ENCODE data around the gene ALDH1B1. TPM values are rescaled to one million over a fixed set of nuclear protein-coding genes. Genes with fewer than 3 reads are reported as not detected.

The ALDH1B1 gene
- total RNA-seq, 4 donors from 2014 or later, result 253 to 364 (median 272) TPM

- TF ChIP-seq POLR2A (IDR thresholded peaks at IDR 0.05; ENCODE audit: low read depth), result no peak
- no peak for TF ChIP-seq CTCF (IDR thresholded peaks at IDR 0.05)
- TF ChIP-seq POLR2AphosphoS5 (IDR thresholded peaks at IDR 0.05), result no peak
- peak overlapping the region; percentile 89 to 96 (median 90) for H3K27ac ChIP-seq (replicated peaks in 1 of 4)
- H3K4me3 ChIP-seq, result peak overlapping the region; percentile 66 to 88 (median 78)
- peaks cover 9 to 90% (median 83%) of the 10 kb centered on the region in 4 donors for H3K4me1 ChIP-seq
- H3K36me3 ChIP-seq, result peaks cover 8 to 13% (median 12%) of the 10 kb centered on the region in 4 donors
- DNase-seq (ENCODE audit: extremely low spot score), result no peak
- 76% methylated on average over 11 of the region's 18 CpGs for WGBS
- intact Hi-C loops (cut with DNase I), result no loop called here
- no peaks in the 10 kb centered on the region for H3K9me3 ChIP-seq
- no peaks in the 10 kb centered on the region for H3K27me3 ChIP-seq
Observed at GRCh38 chr9:38391278-38392118, 1.0 kb upstream of the ALDH1B1 start.

GRCh38 chr9:38393128-38393796 is 760 bp downstream of the ALDH1B1 start:
- Histone ChIP-seq H3K27ac (replicated peaks in 1 of 4) (peak overlapping the region; percentile 89 to 96 (median 90)), H3K27me3 (no peaks in the 10 kb centered on the region), H3K4me3 (peak overlapping the region; percentile 66 to 88 (median 78)), H3K4me1 (peaks cover 9 to 91% (median 89%) of the 10 kb centered on the region in 4 donors), H3K9me3 (no peaks in the 10 kb centered on the region), H3K36me3 (peaks cover 18 to 31% (median 23%) of the 10 kb centered on the region in 4 donors)
- 6% methylated on average over 8 of the region's 9 CpGs for WGBS
- no peak for DNase-seq (ENCODE audit: extremely low spot score)
- TF ChIP-seq EP300 (IDR thresholded peaks at IDR 0.05), result no peak
- no peak for TF ChIP-seq POLR2AphosphoS5 (IDR thresholded peaks at IDR 0.05)
- TF ChIP-seq POLR2A (IDR thresholded peaks at IDR 0.05; ENCODE audit: low read depth), result no peak
- no peak for TF ChIP-seq CTCF (IDR thresholded peaks at IDR 0.05)
- intact Hi-C loops (cut with DNase I), result no loop called here

- H3K27ac ChIP-seq (replicated peaks in 1 of 4), result peak overlapping the region; percentile 89 to 96 (median 90)
- no peaks in the 10 kb centered on the region for H3K27me3 ChIP-seq
- H3K4me3 ChIP-seq, result peak overlapping the region; percentile 66 to 88 (median 78)
- peaks cover 9 to 86% (median 79%) of the 10 kb centered on the region in 4 donors for H3K4me1 ChIP-seq
- no peak for TF ChIP-seq POLR2AphosphoS5 (IDR thresholded peaks at IDR 0.05)
- no peak for TF ChIP-seq EP300 (IDR thresholded peaks at IDR 0.05)
- no peak for TF ChIP-seq POLR2A (IDR thresholded peaks at IDR 0.05; ENCODE audit: low read depth)
- no peak for TF ChIP-seq CTCF (IDR thresholded peaks at IDR 0.05)
- H3K36me3 ChIP-seq, result peaks cover 21 to 38% (median 28%) of the 10 kb centered on the region in 4 donors
- intact Hi-C loops (cut with DNase I), result no loop called here
- DNase-seq (ENCODE audit: extremely low spot score), result no peak
- no peaks in the 10 kb centered on the region for H3K9me3 ChIP-seq
- WGBS, result 68% methylated on average over 9 of the region's 9 CpGs
Observed at GRCh38 chr9:38394416-38394815, 1.9 kb downstream of the ALDH1B1 start.

GRCh38 chr9:38395653-38396370 is 3.3 kb downstream of the ALDH1B1 start:
- Histone ChIP-seq H3K27ac (replicated peaks in 1 of 4) (peak overlapping the region; percentile 89 to 96 (median 90)), H3K36me3 (peaks cover 21 to 38% (median 28%) of the 10 kb centered on the region in 4 donors), H3K4me3 (peak overlapping the region in 2 of 4 donors; percentile 66 to 74), H3K27me3 (no peaks in the 10 kb centered on the region), H3K4me1 (peaks cover 9 to 80% (median 73%) of the 10 kb centered on the region in 4 donors), H3K9me3 (no peaks in the 10 kb centered on the region)
- WGBS, result 88% methylated on average over 23 of the region's 30 CpGs
- no peak for DNase-seq (ENCODE audit: extremely low spot score)
- intact Hi-C loops (cut with DNase I), result no loop called here
- TF ChIP-seq POLR2A (IDR thresholded peaks at IDR 0.05; ENCODE audit: low read depth) (no peak), EP300 (IDR thresholded peaks at IDR 0.05) (no peak), CTCF (IDR thresholded peaks at IDR 0.05) (no peak), POLR2AphosphoS5 (IDR thresholded peaks at IDR 0.05) (no peak)
